Measurements from ENCODE around the gene LRRC8B.

DNA sequence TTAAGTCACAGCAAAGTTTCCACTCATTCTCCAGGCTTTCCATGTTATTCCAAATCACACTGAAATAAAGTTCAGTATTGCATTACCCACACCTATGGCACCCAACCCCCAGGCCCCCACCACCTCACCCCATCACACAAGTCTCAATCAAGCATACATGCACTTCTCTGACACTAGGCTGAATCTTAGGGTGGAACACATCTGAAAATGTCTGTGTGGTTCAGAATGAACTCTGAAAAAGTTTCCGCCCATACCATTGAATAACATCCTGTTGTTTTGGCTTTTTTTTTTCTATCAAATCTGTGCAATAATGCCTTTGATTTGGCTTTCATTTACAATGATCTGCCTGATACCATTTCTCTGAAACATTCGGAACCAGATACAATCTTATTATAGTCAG, 82.5 kb downstream of the LRRC8B start:
- TF ChIP-seq EP300 (IDR thresholded peaks at IDR 0.05; ENCODE audit: borderline replicate concordance) (no peak), RAD21 (IDR thresholded peaks at IDR 0.05; ENCODE audit: low read depth) (no peak)
